ENCODE measurements around the gene BRD2.

Gene BRD2

DNA sequence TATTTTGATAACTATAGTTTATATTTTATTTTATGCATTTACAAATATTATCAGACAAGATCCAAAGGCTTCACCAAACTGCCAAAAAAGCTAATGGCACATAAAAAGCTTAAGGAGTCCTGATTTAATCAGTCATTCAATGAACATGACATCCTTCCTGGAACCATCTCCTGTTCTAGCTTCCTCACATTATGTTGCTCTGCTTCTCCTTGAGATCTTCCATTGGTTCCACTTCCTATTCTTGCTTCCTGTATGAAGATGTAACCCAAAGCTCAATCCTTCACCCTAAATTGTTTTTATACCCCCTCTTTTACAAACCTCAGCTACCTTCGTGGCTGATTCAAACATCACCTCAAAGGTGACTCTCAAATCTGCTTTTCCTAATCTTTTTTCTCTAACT is 4.5 kb upstream of the BRD2 start:
- H3K36me3 ChIP-seq: no peaks in the 10 kb centered on the region
- no peaks in the 10 kb centered on the region for H3K9me3 ChIP-seq
- no peak overlapping the region for H3K4me3 ChIP-seq (ENCODE audit: low read depth, low read length)
- no peak for DNase-seq
- TF ChIP-seq, protein P1, sequence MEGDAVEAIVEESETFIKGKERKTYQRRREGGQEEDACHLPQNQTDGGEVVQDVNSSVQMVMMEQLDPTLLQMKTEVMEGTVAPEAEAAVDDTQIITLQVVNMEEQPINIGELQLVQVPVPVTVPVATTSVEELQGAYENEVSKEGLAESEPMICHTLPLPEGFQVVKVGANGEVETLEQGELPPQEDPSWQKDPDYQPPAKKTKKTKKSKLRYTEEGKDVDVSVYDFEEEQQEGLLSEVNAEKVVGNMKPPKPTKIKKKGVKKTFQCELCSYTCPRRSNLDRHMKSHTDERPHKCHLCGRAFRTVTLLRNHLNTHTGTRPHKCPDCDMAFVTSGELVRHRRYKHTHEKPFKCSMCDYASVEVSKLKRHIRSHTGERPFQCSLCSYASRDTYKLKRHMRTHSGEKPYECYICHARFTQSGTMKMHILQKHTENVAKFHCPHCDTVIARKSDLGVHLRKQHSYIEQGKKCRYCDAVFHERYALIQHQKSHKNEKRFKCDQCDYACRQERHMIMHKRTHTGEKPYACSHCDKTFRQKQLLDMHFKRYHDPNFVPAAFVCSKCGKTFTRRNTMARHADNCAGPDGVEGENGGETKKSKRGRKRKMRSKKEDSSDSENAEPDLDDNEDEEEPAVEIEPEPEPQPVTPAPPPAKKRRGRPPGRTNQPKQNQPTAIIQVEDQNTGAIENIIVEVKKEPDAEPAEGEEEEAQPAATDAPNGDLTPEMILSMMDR (IDR thresholded peaks at IDR 0.05; ENCODE audit: low read depth, low read length): no peak
- H3K4me1 ChIP-seq: peaks cover 5% of the 10 kb centered on the region; the same call in 1 of the 2 replicates
- no peaks in the 10 kb centered on the region for H3K27me3 ChIP-seq

DNA sequence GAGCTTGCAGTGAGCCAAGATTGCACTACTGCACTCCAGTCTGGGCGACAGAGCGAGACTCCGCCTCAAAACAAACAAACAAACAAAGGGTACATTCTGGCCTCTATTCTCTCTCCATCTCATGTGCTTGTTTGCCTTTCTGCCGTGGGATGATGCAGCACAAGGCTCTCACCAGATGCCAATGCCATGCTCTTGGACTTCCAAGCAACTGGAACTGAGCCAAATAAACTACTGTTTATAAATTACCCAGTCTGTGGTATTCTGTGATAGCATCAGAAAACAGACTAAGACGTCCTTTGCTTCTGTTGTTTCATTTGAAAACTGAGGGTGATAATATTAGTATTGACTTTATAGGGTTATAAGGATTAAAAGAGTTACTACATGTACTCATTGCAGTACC is 3.6 kb upstream of the BRD2 start:
- no peaks in the 10 kb centered on the region for H3K27me3 ChIP-seq
- no peak overlapping the region for H3K4me3 ChIP-seq (ENCODE audit: low read depth, low read length)
- no peak for DNase-seq
- H3K36me3 ChIP-seq: peaks cover 6% of the 10 kb centered on the region
- TF ChIP-seq, protein P1 (IDR thresholded peaks at IDR 0.05; ENCODE audit: low read depth, low read length): no peak
- peaks cover 5% of the 10 kb centered on the region; the same call in 1 of the 2 replicates for H3K4me1 ChIP-seq
- no peaks in the 10 kb centered on the region for H3K9me3 ChIP-seq

DNA sequence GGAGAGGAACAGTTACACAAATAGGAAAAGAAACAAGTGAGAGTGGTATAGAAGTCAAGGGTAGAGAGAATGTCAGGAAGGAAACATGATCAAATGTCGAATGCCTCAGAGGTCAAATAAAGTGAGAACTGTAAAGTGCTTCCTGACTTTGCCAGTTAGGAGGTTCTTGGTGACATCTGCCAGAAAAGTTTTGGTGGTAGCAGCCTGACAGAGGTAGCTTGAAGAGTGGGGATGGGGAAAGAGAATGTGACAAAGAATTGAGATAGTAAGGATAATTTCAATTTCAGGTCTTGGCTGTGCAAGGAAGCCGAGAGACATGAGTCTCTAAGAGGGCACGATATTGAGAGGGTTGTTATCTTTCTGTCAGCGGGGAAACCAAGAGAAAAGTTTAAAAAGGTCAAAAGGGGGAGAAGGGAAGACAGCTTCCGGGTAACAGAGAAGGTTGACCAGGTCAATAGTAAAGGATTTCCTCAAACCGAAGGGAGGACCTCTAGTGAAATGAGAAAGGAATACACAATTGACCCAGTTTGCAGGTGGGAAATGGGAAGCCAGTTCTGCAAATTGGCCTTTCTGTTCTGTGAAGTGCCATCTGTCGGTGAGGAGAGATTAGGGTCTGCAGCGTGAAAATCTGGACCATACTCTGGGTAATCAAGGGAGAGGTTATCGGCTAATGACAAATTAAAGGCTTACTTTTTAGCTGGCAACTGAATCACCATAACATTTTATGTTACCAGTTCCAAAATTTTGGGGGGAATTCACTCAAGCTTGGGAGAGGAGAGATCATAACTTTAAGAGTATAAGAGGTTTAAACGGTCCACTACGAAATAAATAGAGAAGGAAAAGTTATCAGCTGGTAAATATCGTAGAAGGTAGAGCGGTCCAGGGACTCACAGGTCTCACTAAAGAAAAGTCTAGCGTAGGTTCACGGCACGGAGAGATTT is 973 bp upstream of the BRD2 start:
- peak; percentile 49 for DNase-seq
- TF ChIP-seq, protein P1 (IDR thresholded peaks at IDR 0.05; ENCODE audit: low read depth, low read length): peak; percentile 71
- no peaks in the 10 kb centered on the region for H3K9me3 ChIP-seq

DNA sequence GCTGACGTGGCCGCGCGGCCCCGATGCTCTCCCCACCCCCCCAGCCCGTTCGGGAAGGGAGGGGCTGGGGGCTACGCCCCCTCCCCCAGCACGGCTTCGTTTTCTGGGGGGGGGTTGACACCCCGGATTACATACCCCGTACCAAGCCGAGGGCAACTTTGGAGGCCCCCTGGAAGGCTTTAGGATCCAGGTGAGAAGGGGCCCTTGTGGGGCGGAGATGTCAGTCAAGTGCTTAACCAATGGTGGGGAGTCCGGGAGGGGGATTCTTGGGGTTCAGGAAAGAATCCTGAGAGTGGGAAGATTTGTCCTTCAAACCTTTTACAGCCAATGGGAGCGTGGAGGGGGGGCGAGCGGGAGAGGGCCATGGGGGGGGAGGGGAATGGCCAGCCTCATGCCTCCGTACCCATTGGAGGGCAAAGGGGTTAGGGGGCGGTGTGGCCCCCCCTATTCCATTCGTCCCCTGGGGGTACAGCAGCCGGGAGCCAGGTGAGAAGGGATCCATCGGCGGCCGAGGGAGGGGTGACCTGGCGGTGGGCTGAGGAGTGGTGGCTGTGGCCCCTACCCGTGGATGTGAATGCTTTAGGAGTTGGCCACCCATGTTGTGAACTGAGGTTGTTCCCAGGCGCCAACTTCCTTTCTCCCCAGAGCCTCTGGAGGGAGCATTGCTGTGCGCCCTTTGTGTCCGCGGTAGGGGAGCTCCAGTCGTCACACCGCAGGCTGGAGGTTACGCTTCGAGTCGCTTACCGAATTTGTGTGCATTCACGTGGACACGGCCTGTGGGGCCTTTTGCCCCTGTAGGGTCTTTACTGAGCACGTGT is 682 bp downstream of the BRD2 start:
- peaks cover 5% of the 10 kb centered on the region; the same call in 1 of the 2 replicates for H3K4me1 ChIP-seq
- H3K9me3 ChIP-seq: no peaks in the 10 kb centered on the region
- H3K4me3 ChIP-seq (ENCODE audit: low read depth, low read length): peak overlapping the region; percentile 88
- H3K27me3 ChIP-seq: no peaks in the 10 kb centered on the region
- TF ChIP-seq, protein P1 (IDR thresholded peaks at IDR 0.05; ENCODE audit: low read depth, low read length): peak; percentile 12; the same call in 1 of the 2 replicates
- H3K36me3 ChIP-seq: peaks cover 35% of the 10 kb centered on the region
- peak; percentile 78 for DNase-seq

More for the DNA sequence above, 973 bp upstream of the BRD2 start:
- Histone ChIP-seq H3K4me1 (peaks cover 5% of the 10 kb centered on the region; the same call in 1 of the 2 replicates), H3K36me3 (peaks cover 18% of the 10 kb centered on the region), H3K27me3 (no peaks in the 10 kb centered on the region), H3K4me3 (ENCODE audit: low read depth, low read length) (peak overlapping the region; percentile 88)

DNA sequence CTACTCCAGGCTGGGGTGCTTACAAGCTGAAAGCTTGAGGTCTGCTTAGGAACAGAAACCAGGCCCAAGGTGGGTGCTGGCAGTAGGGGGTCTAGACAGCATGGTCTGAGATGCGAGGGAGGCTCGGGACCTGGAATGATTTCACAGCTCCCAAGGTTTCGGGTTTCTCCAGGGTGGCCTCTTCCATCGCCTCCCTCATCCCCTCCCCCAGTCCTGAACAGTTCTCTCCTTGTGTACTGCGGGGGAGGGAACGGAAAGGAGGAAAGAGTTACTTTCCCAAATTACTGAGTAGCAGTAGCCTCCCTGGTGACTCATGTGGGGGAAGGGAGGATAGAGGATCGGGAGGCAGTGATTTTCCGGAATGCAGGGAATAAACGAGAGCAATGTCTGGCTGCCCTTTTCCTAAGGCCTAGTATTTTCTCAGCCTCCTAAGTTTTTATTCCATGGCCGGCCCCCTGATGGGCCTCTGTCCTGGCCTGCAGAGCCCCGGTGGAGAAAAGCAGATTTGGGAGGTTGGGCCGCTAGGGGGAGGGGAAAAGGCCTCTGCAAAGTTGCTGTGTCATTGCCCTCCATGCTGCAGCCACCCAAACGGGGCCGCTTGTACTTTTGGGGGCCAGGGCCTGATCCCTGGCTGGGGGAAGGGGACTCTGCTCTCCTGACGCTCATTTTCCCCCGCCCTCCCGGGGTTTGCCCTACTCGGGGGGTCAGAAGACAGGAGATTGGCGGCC is 1.5 kb downstream of the BRD2 start:
- H3K4me3 ChIP-seq (ENCODE audit: low read depth, low read length): peak overlapping the region; percentile 88
- H3K9me3 ChIP-seq: no peaks in the 10 kb centered on the region
- H3K27me3 ChIP-seq: no peaks in the 10 kb centered on the region
- peaks cover 42% of the 10 kb centered on the region for H3K36me3 ChIP-seq
- TF ChIP-seq, protein P1 (IDR thresholded peaks at IDR 0.05; ENCODE audit: low read depth, low read length): peak; percentile 23; the same call in 1 of the 2 replicates
- peak; percentile 83 for DNase-seq
- H3K4me1 ChIP-seq: peaks cover 3% of the 10 kb centered on the region; the same call in 1 of the 2 replicates

All from BE2C (cell line).